HCT116 (cell line): ENCODE results near the gene LPAR5. TPM values are rescaled to one million over a fixed set of nuclear protein-coding genes. Genes with fewer than 3 reads are reported as not detected.

Source experiments
- ATAC-seq: fragments of 200-7000 bp; cut with Tn5 transposase; 2 replicates; pipeline ENCODE4 v1.9.1; 2020; ENCODE audit warnings: mild to moderate bottlenecking, moderate library complexity
- BruUV-seq: library from RNA; stranded (reverse); fragments of 400-500 nt; replicated peaks from 2 replicates; lab custom pipeline; 2021; lab: Mats Ljungman, UMichigan
- CTCF ChIA-PET: fragments of 300-600 bp; sonication (Branson Sonifier 250); formaldehyde crosslinking; loops from one replicate; lab custom pipeline; 2021; ENCODE audit warnings: antibody characterized with exemption; lab: Charles Lee
- POLR2A ChIA-PET: fragments of 300-600, 350-600 bp; sonication (Branson Sonifier 250); formaldehyde crosslinking; loops from one replicate; lab custom pipeline; 2021; ENCODE audit warnings: antibody characterized with exemption; lab: Charles Lee
- RAD21 ChIA-PET, 2 experiments: fragments of 300-600 bp; sonication (Branson Sonifier 250); formaldehyde crosslinking; loops; one replicate each; lab custom pipeline; 2023; ENCODE audit warnings: low total read pairs in 2 of 2; ENCODE audit not compliant: uncharacterized antibody in 2 of 2, unreplicated experiment in 2 of 2, low non-redundant PET in 1 of 2; lab: Charles Lee
- DNase-seq: peaks from one replicate; pipeline ENCODE4 v3.0.0-alpha.2; 2010; ENCODE audit warnings: low read depth, low spot score
- H2AFZ ChIP-seq: fragments of 200-600 bp; shearing (Covaris generic), sonication (generic); 2 replicates; pipeline ENCODE4 v1.6.1; 2017; ENCODE audit warnings: low read depth, mixed run types, mixed read lengths, antibody characterized with exemption, low read length; ENCODE audit not compliant: poor library complexity, severe bottlenecking
- H3K27ac ChIP-seq: 2 replicates; pipeline ENCODE4 v1.5.1; 2012; ENCODE audit warnings: low read depth, low read length
- H3K27me3 ChIP-seq: fragments of 200-600 bp; sonication (generic); 2 replicates; pipeline ENCODE4 v1.6.1; 2016; ENCODE audit warnings: mixed run types, low read length, mixed read lengths; ENCODE audit not compliant: insufficient read depth
- H3K36me3 ChIP-seq, 2 experiments: fragments of 200-500 bp in 1 of 2; fragments of 200-600 bp in 1 of 2; sonication (Bioruptor generic) in 1 of 2; sonication (generic) in 1 of 2; 2 replicates each; pipeline versions ENCODE4 v1.5.1 to v1.6.1; 2014 to 2016; ENCODE audit warnings: low read length in 2 of 2, inconsistent platforms in 1 of 2, mixed read lengths in 1 of 2, mixed run types in 1 of 2; ENCODE audit not compliant: insufficient read depth in 2 of 2, control insufficient read depth in 1 of 2
- H3K4me1 ChIP-seq, 2 experiments: fragments of 200-600 bp in 1 of 2; sonication (generic) in 1 of 2; 2 replicates each; pipeline versions ENCODE4 v1.5.1 to v1.6.1; 2012 to 2017; ENCODE audit warnings: low read length in 2 of 2, inconsistent platforms in 1 of 2, mild to moderate bottlenecking in 1 of 2, mixed read lengths in 1 of 2, mixed run types in 1 of 2, moderate library complexity in 1 of 2; ENCODE audit not compliant: insufficient read depth in 2 of 2, control insufficient read depth in 1 of 2
- H3K4me2 ChIP-seq: fragments of 200-600 bp; sonication (generic); 2 replicates; pipeline ENCODE4 v1.6.1; 2017; ENCODE audit warnings: mixed run types, low read length, mixed read lengths
- H3K4me3 ChIP-seq, 2 experiments: fragments of 200-600 bp in 1 of 2; sonication (generic) in 1 of 2; replicated peaks in 1 of 2; 2 replicates each; pipeline ENCODE4 v1.5.1; 2011 to 2016; ENCODE audit warnings: low read length in 2 of 2, control low read depth in 1 of 2, low read depth in 1 of 2, mild to moderate bottlenecking in 1 of 2, mixed read lengths in 1 of 2, mixed run types in 1 of 2
- H3K79me2 ChIP-seq: fragments of 200-600 bp; sonication (generic); 2 replicates; pipeline ENCODE4 v1.6.1; 2017; ENCODE audit warnings: mild to moderate bottlenecking, mixed run types, low read length, moderate library complexity, mixed read lengths; ENCODE audit not compliant: insufficient read depth
- H3K9ac ChIP-seq: fragments of 200-600 bp; sonication (generic); 2 replicates; pipeline ENCODE4 v1.6.1; 2016; ENCODE audit warnings: low read length, mixed read lengths
- H3K9me2 ChIP-seq: fragments of 200-600 bp; sonication (generic), shearing (Covaris generic); 2 replicates; pipeline ENCODE4 v1.6.1; 2017; ENCODE audit warnings: mixed run types, mild to moderate bottlenecking, moderate library complexity; ENCODE audit not compliant: insufficient read depth
- H3K9me3 ChIP-seq, 2 experiments: fragments of 200-500 bp in 1 of 2; fragments of 200-600 bp in 1 of 2; sonication (Bioruptor generic) in 1 of 2; sonication (generic) in 1 of 2; 2 replicates each; pipeline ENCODE4 v1.6.1; 2014 to 2017; ENCODE audit warnings: low read length in 2 of 2, mixed read lengths in 2 of 2, inconsistent platforms in 1 of 2, low read depth in 1 of 2, mild to moderate bottlenecking in 1 of 2, mixed run types in 1 of 2, moderate library complexity in 1 of 2; ENCODE audit not compliant: control insufficient read depth in 1 of 2, insufficient read depth in 1 of 2
- H4K20me1 ChIP-seq: fragments of 200-600 bp; sonication (generic), shearing (Covaris generic); 2 replicates; pipeline ENCODE4 v1.6.1; 2017; ENCODE audit warnings: mixed run types, mild to moderate bottlenecking, moderate library complexity; ENCODE audit not compliant: insufficient read depth
- ATF3 ChIP-seq: IDR thresholded peaks from 2 replicates; pipeline ENCODE4 v1.6.1; 2012
- CBX3 ChIP-seq: IDR thresholded peaks from 2 replicates; pipeline ENCODE4 v1.6.1; 2012; ENCODE audit warnings: low read depth
- CEBPB ChIP-seq: IDR thresholded peaks from 2 replicates; pipeline ENCODE4 v1.6.1; 2012; ENCODE audit warnings: low read depth
- EGR1 ChIP-seq: IDR thresholded peaks from 2 replicates; pipeline ENCODE4 v1.6.1; 2012; ENCODE audit warnings: low read depth
- ELF1 ChIP-seq: IDR thresholded peaks from 2 replicates; pipeline ENCODE4 v1.6.1; 2012; ENCODE audit warnings: low read depth, borderline replicate concordance
- FOSL1 ChIP-seq: IDR thresholded peaks from 2 replicates; pipeline ENCODE4 v1.6.1; 2012; ENCODE audit warnings: low read depth
- POLR2AphosphoS5 ChIP-seq: IDR thresholded peaks from 2 replicates; pipeline ENCODE4 v1.6.1; 2011; ENCODE audit warnings: mild to moderate bottlenecking, low read depth, low read length, moderate library complexity
- RAD21 ChIP-seq: IDR thresholded peaks from 2 replicates; pipeline ENCODE4 v1.6.1; 2012; ENCODE audit warnings: low read depth, mild to moderate bottlenecking
- SP1 ChIP-seq: IDR thresholded peaks from 2 replicates; pipeline ENCODE4 v1.6.1; 2012; ENCODE audit warnings: low read depth
- SRF ChIP-seq: IDR thresholded peaks from 2 replicates; pipeline ENCODE4 v1.6.1; 2012; ENCODE audit warnings: low read depth
- ZNF274 ChIP-seq: fragments of 200-500 bp; sonication (Bioruptor generic); IDR thresholded peaks from 2 replicates; pipeline ENCODE4 v1.6.1; 2014; ENCODE audit warnings: mild to moderate bottlenecking, low read depth, low read length, inconsistent platforms
- intact Hi-C: fragments of 100-400 bp; cut with micrococcal nuclease; formaldehyde crosslinking; loops from 2 replicates; pipeline ENCODE4 v1.10.0; 2022
- total RNA-seq: library from RNA; stranded (reverse); gene quantifications from one replicate; pipeline ENCODE4 v1.2.1, GENCODE V29; 2021; ENCODE audit not compliant: unreplicated experiment

The LPAR5 gene
- total RNA-seq, 1 experiment from 2014 or later = 5.2 TPM

DNA sequence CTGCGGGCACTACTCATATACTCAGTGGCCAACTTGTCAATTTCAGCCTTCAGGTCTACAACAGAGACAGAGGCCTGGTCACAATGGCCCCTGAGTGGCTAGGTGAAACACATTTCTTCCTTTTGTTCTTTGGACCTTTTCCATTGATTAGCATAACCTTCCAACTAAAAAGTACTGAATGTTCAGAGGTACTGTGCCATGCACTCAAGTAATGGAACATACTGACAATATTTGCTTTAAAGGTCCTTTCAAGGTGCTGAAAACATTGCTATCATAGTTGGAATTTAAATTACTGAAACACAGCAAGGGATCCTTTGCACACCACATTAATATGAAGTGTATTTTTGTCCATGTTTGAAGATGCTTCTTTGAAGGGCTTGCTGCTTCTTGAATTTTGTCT lies 17.6 kb upstream of the LPAR5 start (continued):
- TF ChIP-seq ZNF274 (no peak), EGR1 (no peak), POLR2AphosphoS5 (no peak), RAD21 (no peak)

- H3K36me3 ChIP-seq = peaks cover 9 to 10% of the 10 kb centered on the region in 2 experiments; a peak in 2 of 4 replicates
- ATAC-seq (no peak), DNase-seq (no peak)
- H3K79me2 ChIP-seq = no peaks in the 10 kb centered on the region
- intact Hi-C loops = no loop called here
- no peaks in the 10 kb centered on the region for H3K9me3 ChIP-seq
- no TSS peak for BruUV-seq
- H3K4me3 ChIP-seq = no peak overlapping the region
- H3K9ac ChIP-seq = no peak overlapping the region
- no peak for TF ChIP-seq ATF3
- no peak for TF ChIP-seq EGR1
- TF ChIP-seq POLR2AphosphoS5 = no peak
- TF ChIP-seq ELF1 = no peak
- TF ChIP-seq CEBPB = no peak
- TF ChIP-seq ZNF274 = no peak
- no peak for TF ChIP-seq SP1
- no peak for TF ChIP-seq SRF
- no peaks in the 10 kb centered on the region for H3K4me1 ChIP-seq
- no peak overlapping the region for H3K27ac ChIP-seq
- no peak overlapping the region for H3K4me2 ChIP-seq
- CTCF ChIA-PET = no interaction called here
- no peak overlapping the region for H2AFZ ChIP-seq
- H4K20me1 ChIP-seq = no peaks in the 10 kb centered on the region
- no peaks in the 10 kb centered on the region for H3K27me3 ChIP-seq
- RAD21 ChIA-PET = no interaction called here
- H3K9me2 ChIP-seq = no peaks in the 10 kb centered on the region
- POLR2A ChIA-PET = no interaction called here
These were observed 16.6 kb upstream of the LPAR5 start for GRCh38 chr12:6652391-6652790.

GRCh38 chr12:6650832-6651231 lies 15.1 kb upstream of the LPAR5 start:
- RAD21 ChIA-PET = no interaction called here
- DNase-seq = no peak
- Histone ChIP-seq H2AFZ (no peak overlapping the region), H3K9me2 (no peaks in the 10 kb centered on the region), H3K9ac (no peak overlapping the region), H3K27me3 (no peaks in the 10 kb centered on the region), H3K9me3 (no peaks in the 10 kb centered on the region), H3K4me3 (no peak overlapping the region), H3K27ac (no peak overlapping the region), H3K4me1 (no peaks in the 10 kb centered on the region), H4K20me1 (no peaks in the 10 kb centered on the region), H3K4me2 (no peak overlapping the region), H3K36me3 (peaks cover 9 to 10% of the 10 kb centered on the region in 2 experiments; a peak in 2 of 4 replicates), H3K79me2 (no peaks in the 10 kb centered on the region)
- no TSS peak for BruUV-seq
- intact Hi-C loops = no loop called here
- ATAC-seq = no peak
- CTCF ChIA-PET = no interaction called here
- POLR2A ChIA-PET = no interaction called here
- TF ChIP-seq CBX3 (no peak), FOSL1 (no peak)
